Activated naive CD8-positive, alpha-beta T cell treated with anti-CD3 and anti-CD28 coated beads, Interleukin-2, amount 50 U/mL, for 16 hours (primary cell): ENCODE measurements around the gene KCNQ2.

ENCODE experiments used
- DNase-seq: peaks from one replicate; pipeline ENCODE4 v3.0.0-alpha.2; 2020; ENCODE audit warnings: low read depth, low spot score

The KCNQ2 gene

DNA sequence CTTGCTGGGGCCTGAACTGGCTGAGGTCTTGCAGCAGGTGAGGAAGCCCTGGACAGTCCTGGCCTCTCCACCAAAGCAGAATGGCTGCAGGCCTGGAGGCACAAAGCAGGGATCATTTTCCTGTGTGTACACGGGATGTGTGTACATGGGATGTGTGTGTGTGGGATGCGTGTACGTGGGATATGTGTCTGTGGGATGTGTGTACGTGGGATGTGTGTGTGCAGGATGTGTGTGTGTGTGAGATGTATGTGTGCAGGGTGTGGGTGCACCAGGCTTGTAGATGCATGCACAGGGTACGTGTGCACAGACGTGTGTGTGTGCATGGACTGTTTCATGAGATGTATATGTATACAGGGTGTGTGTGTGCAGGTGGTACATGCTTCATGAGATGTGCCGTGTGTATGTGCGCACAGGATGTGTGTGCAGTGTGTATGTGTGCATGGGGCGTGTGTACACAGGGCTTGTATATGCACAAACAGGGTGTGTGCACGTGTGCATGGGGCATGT lies 103.4 kb downstream of the KCNQ2 start:
- DNase-seq, result no peak

DNA sequence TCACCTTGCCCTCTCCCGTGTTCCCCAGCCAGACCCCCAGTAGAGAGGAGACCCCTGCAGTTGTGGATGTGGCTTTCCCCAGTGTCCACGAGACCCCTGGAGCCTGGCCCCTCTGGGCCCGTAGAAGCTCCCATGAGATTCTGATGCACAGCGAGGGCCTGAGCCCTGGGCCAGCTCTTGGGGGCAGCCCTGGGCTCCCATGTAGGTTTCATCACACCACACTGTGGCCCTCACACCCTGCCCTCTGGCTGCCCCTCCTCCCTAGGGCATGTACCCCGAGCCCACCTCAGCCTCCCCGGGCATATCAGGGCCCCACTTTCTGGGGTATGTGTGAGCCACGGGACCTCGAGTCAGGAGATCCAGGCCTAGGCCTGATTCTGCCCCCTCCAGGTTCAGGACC lies 104.3 kb downstream of the KCNQ2 start:
- no peak for DNase-seq

DNA sequence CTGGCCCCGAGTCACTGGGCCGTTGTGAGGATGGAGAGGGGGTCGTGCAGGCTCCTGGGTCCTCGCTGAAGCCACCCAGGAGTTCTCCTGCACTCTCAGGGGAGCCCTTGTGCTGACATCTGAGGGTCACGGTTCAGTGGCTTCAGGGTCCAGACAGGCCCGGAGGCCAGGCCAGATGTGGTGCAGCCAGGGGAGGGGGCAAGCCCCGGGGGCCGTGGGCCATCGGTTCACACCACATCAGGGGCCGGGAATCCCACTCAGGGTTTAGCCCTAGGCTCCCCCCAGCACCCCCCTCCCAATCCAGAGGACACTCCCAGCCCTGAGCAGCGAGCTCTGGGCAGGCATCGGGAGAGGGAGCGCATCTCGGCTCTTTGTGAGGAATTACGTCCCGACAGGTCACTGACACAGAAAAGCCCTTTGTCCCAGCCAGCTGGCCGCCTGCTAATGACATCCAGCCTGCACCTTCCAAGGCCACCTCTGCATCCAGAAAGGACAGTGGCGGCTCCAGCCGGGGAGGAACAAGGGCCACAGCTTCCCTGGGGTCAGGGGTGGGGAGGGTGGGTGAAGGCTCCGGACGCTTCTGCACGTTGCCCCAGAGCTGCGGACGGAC lies 104.9 kb downstream of the KCNQ2 start:
- no peak for DNase-seq

DNA sequence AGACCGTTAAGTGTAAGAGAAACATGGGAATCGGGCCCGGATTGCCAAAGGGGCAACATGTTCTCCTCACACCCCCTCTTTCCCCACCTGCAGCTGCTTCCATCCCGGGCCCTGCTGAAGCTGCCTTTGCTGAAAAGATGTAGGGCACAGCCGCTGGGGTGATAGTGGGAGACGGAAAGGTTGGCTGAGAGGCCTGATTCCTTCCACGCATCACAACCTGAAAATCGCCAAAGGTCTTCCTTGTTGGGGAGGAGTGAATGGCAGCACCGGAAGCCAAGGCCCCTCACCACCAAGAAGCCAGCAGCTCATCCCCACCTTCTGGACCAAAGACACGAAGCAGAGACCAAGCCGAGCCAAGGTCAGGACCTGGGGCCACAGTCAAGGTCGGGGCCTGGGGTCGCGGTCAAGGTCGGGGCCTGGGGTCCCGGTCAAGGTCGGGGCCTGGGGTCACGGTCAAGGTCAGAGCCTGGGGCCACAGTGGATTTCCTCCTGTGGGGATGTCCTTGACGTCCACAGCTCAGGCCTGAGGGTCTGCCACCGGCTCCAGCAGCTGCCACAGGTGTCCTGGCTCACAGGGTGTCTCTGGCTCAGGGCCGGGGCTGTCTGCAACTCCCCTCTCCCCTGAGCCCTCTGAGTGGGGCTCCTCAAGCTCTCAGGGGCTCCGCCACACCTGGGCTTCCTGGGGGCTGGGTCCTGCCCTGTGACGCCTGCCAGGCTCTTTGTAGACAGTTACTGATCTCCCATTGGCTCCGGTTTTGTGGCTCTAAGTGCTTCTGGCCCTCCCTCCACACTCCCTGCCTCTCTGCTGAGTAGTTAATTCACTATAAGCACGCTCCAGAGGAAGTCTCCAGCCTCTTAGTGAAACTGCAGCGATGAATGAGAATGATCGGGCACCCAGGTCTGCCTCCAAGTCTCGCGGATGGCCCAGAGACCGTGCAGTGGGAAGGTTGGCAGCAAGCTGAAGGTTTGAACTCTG lies 105.8 kb downstream of the KCNQ2 start:
- no peak for DNase-seq

DNA sequence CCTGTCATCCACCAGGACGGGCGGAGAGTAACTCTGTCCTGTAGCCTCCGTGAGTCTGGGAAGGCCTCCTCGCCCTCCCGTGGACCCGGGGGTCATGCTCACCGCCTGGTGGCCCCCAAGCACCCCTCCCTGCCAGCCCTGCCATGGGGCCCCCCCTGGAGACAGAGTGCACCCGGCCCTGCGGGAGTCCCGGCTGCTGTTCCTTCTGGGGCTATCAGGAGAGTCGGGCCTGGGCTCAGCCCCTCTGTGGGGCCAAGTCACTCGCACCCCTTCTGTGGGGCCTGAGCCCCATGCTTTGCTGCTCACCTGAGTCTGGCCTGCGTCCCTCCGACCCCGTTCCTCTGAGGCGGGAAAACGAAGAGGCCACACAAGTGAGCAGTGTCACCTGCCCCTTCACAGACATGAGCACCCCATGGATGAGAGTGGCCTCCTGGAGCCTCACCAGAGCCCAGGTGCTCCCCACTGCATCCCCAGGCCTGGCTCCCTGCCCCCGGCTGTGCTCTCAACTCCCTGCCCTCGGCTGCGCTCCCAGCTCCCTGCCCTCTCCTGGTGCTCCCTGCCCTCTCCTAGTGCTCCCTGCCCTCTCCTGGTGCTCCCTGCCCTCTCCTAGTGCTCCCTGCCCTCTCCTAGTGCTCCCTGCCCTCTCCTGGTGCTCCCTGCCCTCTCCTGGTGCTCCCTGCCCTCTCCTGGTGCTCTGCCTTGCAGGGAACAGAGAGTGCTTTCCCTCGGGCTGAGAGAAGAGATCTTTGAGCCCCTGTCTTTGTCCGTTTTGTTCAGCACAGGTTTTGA lies 106.7 kb downstream of the KCNQ2 start:
- DNase-seq, result no peak

DNA sequence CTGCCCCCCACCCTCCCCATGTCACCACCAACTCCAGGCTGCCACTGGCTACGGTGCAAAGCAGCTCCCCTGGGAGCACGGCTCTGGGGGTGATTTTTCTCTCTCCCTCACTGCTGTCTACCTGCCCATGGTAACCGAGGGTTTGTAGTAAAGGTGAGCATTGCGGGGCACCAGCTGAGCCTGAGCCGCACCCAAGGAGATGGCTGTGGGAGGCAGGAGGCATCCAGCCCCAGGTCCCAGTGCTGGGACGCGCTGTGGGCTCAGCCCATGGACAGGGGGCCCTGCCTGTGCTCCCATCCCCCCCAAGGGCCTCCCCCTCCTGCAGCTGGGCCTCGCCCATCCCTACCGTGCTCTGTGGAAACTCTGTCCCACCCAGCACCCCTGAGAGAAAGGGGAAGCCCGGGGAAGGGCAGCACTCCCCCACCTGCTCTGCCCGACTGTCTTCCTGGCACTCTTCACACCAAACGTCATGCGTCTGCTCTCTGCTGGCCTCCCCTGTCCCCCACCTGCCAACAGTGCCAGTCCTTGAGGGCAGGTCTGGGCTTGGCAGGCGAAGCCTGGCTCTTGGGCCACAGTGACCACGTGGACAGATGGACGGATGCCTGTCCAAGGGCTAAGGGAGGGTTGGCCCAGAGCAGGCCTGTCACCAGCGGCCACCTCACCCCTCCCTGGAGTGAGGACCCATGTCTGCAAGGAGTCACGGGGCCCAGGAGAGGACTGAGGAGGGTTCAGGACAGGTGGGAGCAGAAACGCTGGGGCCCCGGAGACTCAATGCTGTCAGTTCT lies 107.5 kb downstream of the KCNQ2 start:
- DNase-seq, result no peak

DNA sequence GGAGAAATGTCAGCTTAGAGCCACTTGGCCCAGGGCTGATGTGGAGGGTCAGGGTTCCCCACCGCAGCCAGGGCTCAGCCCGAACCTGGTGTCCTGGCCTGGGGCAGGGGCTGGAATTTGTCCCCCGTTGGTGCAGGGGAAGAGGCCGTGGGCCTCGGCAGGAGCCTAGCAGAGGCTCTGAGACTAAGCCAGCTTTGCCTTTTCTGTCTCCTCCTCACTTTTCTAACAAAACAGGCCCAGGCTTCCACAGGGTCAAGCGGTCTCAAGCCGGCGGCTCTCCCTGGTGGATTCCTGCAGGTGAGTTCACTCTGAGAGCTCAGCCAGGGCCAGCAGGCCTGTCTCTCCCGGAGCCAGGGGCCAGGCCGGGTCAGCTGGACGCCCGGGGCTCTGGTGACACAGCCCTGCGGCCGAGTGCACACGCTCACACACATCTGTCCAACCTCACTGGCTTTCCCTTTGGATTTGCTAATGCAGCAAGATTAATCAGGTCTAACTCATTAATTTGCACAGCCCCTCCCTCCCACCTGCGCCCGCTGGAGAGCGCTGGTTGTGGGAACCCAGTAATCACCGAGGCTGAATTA lies 108.4 kb downstream of the KCNQ2 start:
- DNase-seq, result no peak

DNA sequence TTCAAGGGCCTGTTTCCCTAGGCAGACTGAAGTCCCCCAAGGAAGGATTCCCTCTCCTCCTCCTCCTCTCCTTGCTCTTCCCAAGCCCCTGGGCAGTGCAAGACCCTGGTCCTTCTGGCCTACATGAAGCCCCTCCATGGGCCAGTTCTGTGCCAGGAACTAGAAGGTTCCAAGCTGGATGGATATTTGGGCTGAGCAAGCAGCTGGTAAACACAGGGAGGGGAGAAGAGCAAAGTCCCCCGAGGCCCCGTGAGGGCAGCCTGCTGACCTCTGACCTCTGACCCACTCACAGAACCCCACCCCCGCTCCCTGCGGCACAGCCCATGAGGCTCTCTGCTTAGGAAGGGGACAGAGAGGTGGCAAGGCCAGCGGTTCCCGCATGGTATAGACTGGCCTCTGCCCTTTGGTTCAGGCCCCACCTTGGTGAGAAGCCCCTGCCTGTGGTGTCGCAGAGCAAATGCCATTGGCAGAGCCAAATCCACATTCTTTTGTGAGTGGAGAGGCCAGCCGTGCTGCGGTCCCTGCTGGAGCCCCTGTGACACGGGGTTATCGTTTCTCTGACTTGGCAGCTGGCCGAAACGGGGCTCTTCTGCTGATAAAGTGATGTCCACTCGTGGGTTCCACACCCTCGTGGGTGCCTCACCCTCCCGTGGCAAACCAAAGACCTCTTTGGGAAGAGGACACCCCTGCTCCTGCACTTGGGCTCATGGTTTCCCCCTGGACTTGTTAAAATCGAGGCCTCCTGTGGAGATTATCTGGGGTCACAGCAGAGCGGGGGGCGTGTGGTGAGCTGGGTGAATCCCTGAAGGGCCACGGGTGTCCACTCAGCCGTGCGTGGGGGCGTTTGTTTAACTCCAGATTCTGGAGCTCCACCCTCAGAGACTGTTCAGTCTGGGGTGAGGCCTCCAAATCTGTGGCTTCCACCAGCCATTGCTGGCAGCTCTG lies 109.2 kb downstream of the KCNQ2 start:
- DNase-seq, result no peak

DNA sequence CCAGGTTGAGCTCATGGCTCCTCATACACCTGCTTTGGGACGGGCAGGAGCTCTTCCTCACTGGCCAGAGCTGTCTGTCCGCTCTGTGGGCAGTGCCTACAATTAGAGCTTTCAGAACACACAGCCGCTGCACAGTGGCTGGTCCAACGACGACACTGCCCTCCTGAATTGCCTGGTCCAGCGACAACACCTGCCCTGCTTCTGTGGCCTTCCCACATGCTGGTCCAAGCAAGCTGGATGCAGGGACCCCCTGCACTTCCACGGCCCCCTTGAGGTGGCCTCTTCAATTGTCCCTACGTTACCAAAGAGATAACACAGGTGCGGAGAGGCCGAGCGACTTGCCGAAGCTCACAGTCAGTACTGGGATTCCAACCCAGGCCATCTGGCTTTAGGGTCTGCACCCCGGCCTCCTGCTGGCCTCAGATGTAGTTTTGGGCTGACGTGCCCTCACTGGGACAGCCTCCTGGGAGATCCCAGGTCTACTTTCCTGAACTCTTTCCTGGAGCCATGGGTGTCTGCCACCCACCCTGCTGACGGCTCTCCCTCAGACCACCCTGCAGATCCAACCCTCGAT lies 109.9 kb downstream of the KCNQ2 start:
- DNase-seq, result no peak

DNA sequence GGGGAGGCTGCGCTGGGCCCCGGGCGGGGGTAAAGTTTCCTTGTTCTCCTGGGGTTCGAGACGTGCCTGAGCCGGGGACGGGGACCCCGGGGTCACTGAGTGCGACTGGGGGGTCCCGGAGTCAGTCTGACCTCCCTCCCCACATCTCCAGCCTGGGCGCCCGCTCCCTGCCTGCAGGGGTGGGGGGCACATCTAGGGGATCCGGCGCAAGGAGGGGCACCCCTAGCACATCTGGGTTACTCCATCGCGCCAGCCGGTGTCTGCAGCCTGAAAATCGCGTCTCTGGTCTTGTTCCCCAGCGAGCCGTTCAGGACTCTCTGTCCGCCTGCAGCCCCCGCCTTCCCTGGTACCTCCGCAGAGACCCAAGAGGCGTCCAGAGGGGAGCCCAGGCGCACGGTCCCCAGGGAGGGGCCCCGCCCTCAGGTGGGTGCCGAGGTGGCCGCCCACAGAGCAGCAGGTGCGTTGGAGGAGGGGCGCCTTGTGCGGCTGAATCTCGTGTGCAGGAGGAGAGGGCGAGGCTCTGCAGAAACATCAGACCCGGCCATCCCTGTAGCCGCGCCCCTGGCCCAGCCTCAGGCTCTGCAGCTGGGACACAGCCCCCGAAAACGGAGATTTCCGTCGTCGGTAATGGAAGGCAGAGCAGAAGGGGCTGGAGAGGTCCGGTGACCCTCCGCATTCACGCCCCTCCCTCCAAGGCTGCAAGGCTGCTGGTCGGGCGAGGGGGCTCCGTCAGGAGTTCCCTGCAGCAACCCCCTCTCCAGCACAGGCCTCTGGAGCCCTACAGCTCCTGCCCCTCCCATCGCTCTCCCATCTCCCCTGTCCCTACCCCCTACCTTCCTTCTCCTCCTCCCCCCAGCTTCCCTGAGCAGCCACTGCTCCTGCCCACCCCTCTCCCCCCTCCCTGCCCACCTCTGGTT lies 110.7 kb downstream of the KCNQ2 start:
- DNase-seq, result no peak

DNA sequence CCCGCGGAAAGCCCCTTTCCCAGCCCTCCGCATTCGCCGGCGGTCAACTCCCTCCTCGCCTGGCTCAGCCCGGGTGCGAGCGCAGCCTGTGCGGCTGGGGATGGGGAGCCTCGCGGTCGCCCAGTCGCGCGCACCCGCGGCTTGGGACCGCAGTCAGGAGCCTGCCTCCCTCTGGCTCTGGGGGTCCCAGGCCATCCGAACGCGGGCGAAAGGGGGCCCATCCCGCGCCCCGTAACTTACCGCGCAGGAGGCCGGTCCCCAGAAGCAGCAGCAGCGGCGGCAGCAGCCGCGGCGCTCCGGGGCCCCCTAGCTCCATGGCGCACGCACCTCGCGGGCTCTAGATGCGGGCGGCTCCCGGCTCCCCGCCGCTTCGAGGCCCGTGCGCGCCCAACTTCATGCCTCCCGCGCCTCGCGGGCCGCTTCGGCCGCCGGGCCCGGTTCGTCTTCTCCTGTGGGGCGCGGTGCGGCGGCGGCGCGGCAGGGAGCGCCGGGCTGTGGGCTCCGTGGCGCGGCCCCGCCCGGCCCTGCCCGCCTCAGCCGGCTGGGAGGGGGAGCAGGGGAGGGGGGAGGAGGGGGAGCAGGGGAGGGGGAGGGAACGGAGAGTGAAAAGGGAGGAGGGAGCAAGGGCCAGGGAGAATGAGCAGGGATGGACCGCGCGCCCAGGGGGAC lies 111.5 kb downstream of the KCNQ2 start, which contains the start of gene CHRNA4:
TSS of gene CHRNA4 (minus strand) at position 500 of the 669 bp plus-strand sequence. CDS start at position 316, 184 bp downstream.
- no peak for DNase-seq

DNA sequence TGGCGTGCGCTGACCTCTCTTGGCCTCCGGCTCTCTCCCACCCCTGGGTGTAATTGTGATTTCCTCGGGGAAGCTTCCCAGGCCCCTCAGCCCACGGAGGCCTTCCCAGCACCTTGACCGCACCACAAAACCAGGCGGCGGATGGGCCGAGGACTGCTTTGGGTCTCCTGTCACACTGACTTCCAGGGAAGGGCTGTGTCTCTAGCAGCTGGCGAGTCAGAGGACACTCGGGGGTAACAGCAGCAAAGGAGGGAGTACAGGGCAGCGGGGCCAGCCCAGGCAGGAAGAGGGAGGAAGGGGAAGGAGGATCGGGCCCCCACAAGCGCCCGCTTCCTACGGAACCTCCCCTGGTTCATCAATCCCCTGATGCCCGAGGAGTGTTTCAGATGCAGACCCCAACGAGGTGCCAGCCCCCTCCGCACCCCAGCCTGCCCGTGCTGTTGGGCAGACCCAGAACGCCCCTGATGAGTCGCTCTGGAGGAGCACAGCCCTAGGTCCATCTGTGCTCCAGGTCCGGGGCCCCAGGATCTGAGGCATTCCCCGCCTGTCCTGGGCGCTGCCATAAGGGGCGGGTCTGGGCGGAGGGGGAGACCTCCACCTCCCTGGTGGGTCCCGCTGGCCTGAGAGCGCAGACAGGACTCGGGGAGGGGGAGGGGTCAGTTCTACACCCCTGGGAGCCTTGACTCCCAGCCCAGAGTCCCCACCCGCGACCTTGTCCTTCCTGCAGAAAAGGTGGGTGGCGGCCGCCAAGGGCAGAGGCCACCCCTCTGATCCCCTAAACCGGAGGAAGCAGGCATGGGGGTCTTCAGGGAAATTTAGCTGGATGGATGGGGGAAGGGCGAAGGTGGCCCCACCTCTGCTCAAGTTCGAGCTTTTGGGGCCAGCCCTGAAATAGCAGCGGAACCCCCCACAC lies 112.3 kb downstream of the KCNQ2 start:
- DNase-seq, result no peak

DNA sequence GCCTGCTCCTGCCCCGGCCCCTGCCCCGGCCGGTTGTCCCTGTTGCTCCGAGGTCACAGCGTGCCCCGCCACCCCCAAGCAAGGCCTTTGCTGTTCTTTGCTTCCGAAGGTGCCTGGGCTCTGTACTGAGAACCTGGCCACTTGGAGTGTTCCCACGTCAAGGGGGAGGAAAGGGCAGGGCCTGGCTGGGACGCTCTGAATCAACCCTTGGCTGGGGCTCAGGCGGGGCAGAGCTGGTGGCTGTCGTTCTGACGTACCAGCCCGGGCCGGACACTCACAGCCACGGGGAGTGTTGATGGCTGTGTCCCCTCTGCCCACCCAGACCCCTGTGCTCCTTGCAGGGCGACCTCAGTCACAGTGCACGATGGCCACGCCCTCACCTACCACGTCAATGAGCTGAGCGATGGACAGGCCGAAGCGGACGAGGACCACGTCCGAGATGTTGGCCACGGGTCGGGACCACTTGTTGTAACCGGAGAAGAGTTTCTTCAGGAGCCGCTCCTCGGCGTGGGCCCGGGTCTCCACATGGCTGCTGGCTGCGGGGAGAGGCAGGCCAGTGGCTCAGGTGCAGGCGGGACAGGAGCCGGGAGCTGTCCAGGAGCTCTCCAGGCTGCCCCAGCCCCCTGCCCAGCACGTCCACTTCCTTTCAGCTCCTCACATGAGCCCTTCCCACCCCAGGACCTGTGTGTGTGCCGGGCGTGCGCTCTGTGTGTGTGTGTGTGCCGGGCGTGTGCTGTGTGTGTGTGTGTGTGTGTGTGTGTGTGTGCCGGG lies 113.1 kb downstream of the KCNQ2 start:
- DNase-seq, result no peak

DNA sequence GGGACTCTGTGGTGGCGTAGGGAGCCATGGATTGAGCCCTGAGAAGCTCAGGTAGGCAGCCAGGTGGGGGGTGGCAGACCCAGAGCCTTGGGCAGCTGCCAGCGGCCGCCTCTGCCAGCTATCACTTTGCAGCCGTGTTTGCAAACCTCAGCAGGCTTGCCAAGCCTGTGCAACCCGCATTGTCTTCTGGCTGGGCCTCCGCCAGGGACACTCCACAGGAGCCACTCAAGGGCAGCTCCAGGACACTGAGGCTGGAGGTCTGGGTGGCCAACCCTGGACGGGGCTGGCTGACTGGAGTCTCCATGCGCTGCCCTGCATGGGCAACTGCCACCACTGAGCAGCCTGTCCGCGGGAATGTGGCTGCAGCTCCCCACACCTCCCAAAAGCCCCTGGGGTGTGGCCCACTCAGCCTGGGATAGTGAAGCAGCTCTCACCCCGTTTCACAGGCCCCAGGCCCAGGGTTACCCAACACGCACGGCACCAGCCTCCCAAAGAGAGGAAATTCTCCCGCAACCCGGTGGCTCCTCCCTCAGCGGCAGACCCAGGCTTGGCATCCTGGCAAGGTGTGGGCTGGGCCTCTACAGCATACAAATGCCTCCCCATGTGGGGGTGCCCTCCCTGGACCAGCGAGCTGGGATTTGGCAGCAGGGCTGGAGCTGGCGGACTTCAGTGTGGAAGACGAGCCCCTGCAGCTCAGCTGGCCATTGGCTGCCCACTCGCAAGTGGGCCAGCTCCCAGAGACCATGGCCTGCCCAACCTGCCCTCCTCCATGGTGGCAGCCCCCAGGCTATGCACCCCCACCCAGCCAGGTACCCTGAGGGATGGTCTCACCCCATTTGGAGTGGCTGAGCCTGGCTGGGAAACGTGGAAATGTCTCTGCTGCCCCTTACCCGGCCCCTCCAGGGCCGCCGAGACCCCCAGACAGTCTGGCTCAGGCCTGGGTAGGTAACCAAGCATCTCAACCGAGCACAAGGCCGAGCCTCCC lies 114.2 kb downstream of the KCNQ2 start:
- DNase-seq, result no peak
